PC-3 (cell line): ENCODE measurements around the gene RNF141.

Source experiments
- EZH2phosphoT487 ChIP-seq: fragments of 300-600 bp; sonication (generic); IDR thresholded peaks from 2 replicates; pipeline ENCODE4 v1.6.1; 2018; ENCODE audit warnings: mild to moderate bottlenecking, antibody characterized with exemption, low read length, borderline replicate concordance
- TF ChIP-seq, protein P1 (sequence below): fragments of 300-600 bp; sonication (generic); conservative IDR thresholded peaks from 2 replicates; pipeline ENCODE4 v1.5.1; 2017; ENCODE audit warnings: antibody characterized with exemption, low read depth, mild to moderate bottlenecking, low read length

DNA sequence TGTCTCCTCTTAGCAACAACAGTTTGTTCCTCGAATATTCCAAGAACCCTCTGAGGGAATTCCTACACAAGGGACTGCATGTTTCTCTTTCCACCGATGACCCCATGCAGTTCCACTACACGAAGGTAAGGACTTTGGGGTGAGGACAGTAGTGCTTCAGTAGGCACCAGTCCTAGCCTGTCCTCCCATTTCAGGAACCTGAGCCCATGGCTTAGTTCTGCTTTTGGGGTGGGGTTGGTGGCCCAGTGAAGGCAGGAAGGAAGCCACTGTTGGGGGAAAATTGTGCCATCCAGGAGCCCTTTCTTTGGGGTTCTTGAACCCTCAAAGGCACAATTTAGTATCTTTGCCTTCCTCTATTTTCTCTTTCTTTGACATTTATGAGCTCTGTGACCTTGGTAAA lies 38.2 kb downstream of the RNF141 start:
- TF ChIP-seq, protein P1, sequence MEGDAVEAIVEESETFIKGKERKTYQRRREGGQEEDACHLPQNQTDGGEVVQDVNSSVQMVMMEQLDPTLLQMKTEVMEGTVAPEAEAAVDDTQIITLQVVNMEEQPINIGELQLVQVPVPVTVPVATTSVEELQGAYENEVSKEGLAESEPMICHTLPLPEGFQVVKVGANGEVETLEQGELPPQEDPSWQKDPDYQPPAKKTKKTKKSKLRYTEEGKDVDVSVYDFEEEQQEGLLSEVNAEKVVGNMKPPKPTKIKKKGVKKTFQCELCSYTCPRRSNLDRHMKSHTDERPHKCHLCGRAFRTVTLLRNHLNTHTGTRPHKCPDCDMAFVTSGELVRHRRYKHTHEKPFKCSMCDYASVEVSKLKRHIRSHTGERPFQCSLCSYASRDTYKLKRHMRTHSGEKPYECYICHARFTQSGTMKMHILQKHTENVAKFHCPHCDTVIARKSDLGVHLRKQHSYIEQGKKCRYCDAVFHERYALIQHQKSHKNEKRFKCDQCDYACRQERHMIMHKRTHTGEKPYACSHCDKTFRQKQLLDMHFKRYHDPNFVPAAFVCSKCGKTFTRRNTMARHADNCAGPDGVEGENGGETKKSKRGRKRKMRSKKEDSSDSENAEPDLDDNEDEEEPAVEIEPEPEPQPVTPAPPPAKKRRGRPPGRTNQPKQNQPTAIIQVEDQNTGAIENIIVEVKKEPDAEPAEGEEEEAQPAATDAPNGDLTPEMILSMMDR = no peak
- no peak for TF ChIP-seq EZH2phosphoT487
